Uterus (tissue), 2 donors: ENCODE data around the gene QPCT.

Source experiments
- POLR2A ChIP-seq, 2 donors: fragments of 450-650 bp; IDR thresholded peaks; one replicate each; pipeline ENCODE4 v1.6.1; 2016; ENCODE audit warnings: antibody characterized with exemption in 2 of 2, mild to moderate bottlenecking in 1 of 2, moderate library complexity in 1 of 2
- TF ChIP-seq, protein P1 (sequence below), 4 experiments: fragments of 200-600 bp in 2 of 4; fragments of 450-650 bp in 2 of 4; sonication (generic) in 2 of 4; IDR thresholded peaks; one replicate each; pipeline ENCODE4 v1.5.1; 2016 to 2019; ENCODE audit warnings: antibody characterized with exemption in 4 of 4, mild to moderate bottlenecking in 2 of 4, moderate library complexity in 1 of 4

DNA sequence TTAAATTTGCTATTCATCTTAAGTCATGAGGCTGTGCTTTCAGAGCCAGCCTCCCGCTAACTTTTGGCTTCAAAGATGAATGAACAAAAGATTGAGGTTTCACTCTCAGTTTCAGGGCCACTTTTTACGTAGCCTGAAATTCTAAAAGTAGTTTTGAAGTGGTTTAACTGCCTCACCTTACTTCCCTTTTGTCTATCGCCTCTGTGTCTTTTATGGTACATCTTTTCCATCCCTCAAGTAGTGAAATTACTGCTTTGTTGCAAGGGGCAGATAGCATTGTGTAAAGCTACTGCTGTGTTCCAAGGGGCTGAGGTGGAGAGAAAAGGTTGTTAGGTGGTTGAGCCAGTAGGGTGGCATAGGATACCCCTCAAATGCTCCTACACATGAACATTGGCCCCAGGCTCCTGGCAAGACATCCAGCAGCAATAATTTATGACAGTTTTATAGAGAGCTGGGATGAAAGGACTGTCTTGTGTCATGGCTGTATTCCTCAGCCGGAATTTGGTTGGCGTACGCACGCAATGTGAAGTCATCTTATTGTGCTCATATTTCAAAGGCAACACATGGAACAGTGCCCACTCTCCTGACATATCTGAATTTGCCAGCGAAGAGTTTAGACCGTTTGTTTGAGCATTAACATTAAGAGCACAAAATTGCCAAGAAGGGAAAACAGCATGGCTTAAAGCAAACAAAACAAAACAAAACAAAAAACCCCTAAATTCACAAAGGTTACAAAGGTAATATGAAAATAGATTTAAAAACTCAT lies 32.2 kb downstream of the QPCT start:
- TF ChIP-seq, protein P1, sequence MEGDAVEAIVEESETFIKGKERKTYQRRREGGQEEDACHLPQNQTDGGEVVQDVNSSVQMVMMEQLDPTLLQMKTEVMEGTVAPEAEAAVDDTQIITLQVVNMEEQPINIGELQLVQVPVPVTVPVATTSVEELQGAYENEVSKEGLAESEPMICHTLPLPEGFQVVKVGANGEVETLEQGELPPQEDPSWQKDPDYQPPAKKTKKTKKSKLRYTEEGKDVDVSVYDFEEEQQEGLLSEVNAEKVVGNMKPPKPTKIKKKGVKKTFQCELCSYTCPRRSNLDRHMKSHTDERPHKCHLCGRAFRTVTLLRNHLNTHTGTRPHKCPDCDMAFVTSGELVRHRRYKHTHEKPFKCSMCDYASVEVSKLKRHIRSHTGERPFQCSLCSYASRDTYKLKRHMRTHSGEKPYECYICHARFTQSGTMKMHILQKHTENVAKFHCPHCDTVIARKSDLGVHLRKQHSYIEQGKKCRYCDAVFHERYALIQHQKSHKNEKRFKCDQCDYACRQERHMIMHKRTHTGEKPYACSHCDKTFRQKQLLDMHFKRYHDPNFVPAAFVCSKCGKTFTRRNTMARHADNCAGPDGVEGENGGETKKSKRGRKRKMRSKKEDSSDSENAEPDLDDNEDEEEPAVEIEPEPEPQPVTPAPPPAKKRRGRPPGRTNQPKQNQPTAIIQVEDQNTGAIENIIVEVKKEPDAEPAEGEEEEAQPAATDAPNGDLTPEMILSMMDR (IDR thresholded peaks at IDR 0.05): no peak
- peak in 1 of 2 donors; percentile 10 for TF ChIP-seq POLR2A (IDR thresholded peaks at IDR 0.05)
